ENCODE measurements around the gene MUC20.
A peak's percentile ranks its signal among the peaks of the same experiment; 100 is the strongest.
"Not testable (repeated sequence)": the region's sequence is repeated elsewhere in the genome, so short reads cannot be mapped to it uniquely, and the experiment has no call there.

The MUC20 gene

GRCh38 chr3:195715583-195716266, 5.1 kb upstream of the MUC20 start:
- peak in 1 of 2 donors; percentile 45 for DNase-seq (ENCODE audit: low read depth in 2 of 2)
- H3K4me3 ChIP-seq (replicated peaks in 1 of 2; ENCODE audit: low read depth in 2 of 2, low read length in 2 of 2): no peak overlapping the region
- no peak for TF ChIP-seq CTCF (IDR thresholded peaks at IDR 0.05; ENCODE audit: low read depth, low read length)

GRCh38 chr3:195717416-195717815, 3.4 kb upstream of the MUC20 start:
- no peak overlapping the region for H3K4me3 ChIP-seq (replicated peaks in 1 of 2; ENCODE audit: low read depth in 2 of 2, low read length in 2 of 2)
- no peak for DNase-seq (ENCODE audit: low read depth in 2 of 2)
- TF ChIP-seq CTCF (IDR thresholded peaks at IDR 0.05; ENCODE audit: low read depth, low read length): no peak

- no peak overlapping the region for H3K4me3 ChIP-seq (replicated peaks in 1 of 2; ENCODE audit: low read depth in 2 of 2, low read length in 2 of 2)
- TF ChIP-seq CTCF (IDR thresholded peaks at IDR 0.05; ENCODE audit: low read depth, low read length): no peak
- no peak for DNase-seq (ENCODE audit: low read depth in 2 of 2)
Measured at GRCh38 chr3:195717852-195718476, 2.8 kb upstream of the MUC20 start.

GRCh38 chr3:195718477-195718984, 2.2 kb upstream of the MUC20 start:
- no peak for DNase-seq (ENCODE audit: low read depth in 2 of 2)
- no peak overlapping the region for H3K4me3 ChIP-seq (replicated peaks in 1 of 2; ENCODE audit: low read depth in 2 of 2, low read length in 2 of 2)
- TF ChIP-seq CTCF (IDR thresholded peaks at IDR 0.05; ENCODE audit: low read depth, low read length): no peak

- H3K4me3 ChIP-seq (replicated peaks in 1 of 2; ENCODE audit: low read depth in 2 of 2, low read length in 2 of 2); DNase-seq (ENCODE audit: low read depth in 2 of 2): not testable (repeated sequence)
Measured at GRCh38 chr3:195719514-195720254, 1.1 kb upstream of the MUC20 start.

- DNase-seq (ENCODE audit: low read depth in 2 of 2); H3K4me3 ChIP-seq (replicated peaks in 1 of 2; ENCODE audit: low read depth in 2 of 2, low read length in 2 of 2): not testable (repeated sequence)
Measured at GRCh38 chr3:195722139-195722995, 1.6 kb downstream of the MUC20 start.

DNA sequence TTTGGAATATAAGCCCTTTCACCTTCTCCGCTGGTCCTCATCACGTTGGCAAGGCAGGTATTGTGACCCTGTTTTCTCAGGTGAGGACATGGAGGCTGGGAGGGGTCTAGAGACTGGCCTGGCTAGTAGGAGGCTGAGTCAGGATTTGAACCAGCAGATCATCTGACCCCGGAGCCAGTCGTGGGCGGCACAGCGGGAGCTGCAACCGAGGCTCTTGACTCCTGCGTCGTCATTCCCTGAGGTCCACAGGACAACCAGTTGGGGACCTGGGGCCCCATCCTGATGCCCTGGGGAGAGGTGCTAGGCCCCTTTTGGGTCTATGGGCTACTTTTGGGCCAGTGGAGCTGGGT, 2.2 kb downstream of the MUC20 start:
- not testable (repeated sequence) for H3K4me3 ChIP-seq (replicated peaks in 1 of 2; ENCODE audit: low read depth in 2 of 2, low read length in 2 of 2); DNase-seq (ENCODE audit: low read depth in 2 of 2)

DNA sequence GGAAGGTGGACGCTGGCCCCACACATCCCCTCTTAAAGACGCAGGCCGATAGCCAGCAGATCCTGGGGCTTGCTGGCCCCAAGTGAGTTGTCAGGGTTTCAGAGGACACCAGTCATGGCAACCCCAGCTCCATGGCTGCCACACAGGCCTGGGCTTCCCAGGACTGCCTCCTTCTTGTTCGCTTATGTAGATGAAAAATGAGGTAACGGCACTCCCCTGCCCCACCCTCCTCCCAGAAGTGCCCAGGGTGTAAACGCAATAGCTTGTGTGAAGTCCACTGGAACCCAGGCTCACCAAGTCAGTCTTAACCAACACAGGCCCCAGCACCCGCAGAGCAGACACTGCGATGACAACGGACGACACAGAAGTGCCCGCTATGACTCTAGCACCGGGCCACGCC, 3.6 kb downstream of the MUC20 start:
- DNase-seq (ENCODE audit: low read depth in 2 of 2); H3K4me3 ChIP-seq (replicated peaks in 1 of 2; ENCODE audit: low read depth in 2 of 2, low read length in 2 of 2): not testable (repeated sequence)

DNA sequence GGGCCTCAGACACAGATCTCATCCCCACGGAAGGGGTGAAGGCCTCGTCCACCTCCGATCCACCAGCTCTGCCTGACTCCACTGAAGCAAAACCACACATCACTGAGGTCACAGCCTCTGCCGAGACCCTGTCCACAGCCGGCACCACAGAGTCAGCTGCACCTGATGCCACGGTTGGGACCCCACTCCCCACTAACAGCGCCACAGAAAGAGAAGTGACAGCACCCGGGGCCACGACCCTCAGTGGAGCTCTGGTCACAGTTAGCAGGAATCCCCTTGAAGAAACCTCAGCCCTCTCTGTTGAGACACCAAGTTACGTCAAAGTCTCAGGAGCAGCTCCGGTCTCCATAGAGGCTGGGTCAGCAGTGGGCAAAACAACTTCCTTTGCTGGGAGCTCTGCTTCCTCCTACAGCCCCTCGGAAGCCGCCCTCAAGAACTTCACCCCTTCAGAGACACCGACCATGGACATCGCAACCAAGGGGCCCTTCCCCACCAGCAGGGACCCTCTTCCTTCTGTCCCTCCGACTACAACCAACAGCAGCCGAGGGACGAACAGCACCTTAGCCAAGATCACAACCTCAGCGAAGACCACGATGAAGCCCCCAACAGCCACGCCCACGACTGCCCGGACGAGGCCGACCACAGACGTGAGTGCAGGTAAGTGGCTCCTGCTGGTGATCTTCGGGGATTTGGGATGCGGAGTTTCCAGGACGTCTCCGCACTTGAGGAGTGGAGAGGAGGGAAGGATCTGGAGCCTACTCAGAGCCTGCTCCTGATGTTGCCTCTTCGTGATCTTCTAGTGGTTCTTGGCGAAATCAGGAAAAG, 5.3 kb downstream of the MUC20 start:
- not testable (repeated sequence) for DNase-seq (ENCODE audit: low read depth in 2 of 2); H3K4me3 ChIP-seq (replicated peaks in 1 of 2; ENCODE audit: low read depth in 2 of 2, low read length in 2 of 2)

Data from cardiac fibroblast (primary cell).